ENCODE results near the gene ENAM.
A peak's percentile ranks its signal among the peaks of the same experiment; 100 is the strongest.
"Not testable (repeated sequence)": the region's sequence is repeated elsewhere in the genome, so short reads cannot be mapped to it uniquely, and the experiment has no call there.

Gene ENAM

DNA sequence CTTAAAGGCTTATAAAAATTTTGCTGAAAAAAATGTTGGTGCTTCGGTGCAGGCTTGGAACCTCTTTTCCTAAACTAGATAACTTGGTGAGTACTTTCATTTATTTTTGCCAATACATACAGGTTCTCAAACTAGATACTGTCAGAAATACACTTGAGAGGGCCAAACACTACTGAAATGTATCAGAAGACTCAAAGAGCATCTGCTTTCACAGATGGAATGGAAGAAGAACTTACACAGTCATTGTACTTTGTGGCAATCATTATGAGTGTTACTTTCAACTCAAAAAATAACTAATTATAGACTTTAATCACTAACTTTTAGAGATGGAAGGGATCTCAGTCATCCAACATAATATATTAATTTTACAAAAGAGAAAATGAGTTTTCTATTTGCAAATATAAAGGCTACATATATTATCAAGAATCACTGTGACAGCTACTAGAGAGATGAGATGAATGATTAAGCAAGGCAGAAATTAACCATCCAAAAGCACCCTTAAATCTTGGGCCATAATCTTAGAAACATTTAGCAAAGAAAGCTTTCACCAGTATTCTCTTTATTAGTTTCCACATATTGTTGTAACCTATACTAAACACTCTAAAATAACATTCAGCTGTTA lies 1.0 kb downstream of the ENAM start:
- TF ChIP-seq, protein P1, sequence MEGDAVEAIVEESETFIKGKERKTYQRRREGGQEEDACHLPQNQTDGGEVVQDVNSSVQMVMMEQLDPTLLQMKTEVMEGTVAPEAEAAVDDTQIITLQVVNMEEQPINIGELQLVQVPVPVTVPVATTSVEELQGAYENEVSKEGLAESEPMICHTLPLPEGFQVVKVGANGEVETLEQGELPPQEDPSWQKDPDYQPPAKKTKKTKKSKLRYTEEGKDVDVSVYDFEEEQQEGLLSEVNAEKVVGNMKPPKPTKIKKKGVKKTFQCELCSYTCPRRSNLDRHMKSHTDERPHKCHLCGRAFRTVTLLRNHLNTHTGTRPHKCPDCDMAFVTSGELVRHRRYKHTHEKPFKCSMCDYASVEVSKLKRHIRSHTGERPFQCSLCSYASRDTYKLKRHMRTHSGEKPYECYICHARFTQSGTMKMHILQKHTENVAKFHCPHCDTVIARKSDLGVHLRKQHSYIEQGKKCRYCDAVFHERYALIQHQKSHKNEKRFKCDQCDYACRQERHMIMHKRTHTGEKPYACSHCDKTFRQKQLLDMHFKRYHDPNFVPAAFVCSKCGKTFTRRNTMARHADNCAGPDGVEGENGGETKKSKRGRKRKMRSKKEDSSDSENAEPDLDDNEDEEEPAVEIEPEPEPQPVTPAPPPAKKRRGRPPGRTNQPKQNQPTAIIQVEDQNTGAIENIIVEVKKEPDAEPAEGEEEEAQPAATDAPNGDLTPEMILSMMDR (IDR thresholded peaks at IDR 0.05; ENCODE audit: insufficient read depth, missing control alignments) = no peak
- DNase-seq (ENCODE audit: insufficient read length, low spot score) (no peak), FAIRE-seq (no peak)

DNA sequence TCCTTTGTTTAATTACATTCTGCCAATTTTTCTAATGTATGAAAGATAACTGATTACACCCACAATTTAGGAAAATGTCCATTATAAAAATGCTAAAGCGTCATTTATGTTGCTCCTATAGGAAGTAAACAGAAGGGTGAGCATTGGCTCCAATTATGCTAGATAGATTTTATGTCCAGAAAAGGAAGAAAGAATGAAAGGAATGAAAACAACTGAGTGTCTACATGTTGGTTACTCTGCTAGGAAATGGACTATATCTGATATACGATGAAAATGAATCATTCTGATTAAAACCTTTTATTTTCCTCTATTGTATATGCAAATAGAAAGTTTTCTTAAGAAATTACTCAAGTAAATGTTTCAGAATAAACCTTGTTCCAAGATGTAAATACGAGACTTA lies 1.6 kb downstream of the ENAM start:
- FAIRE-seq = no peak
- no peak for DNase-seq (ENCODE audit: insufficient read length, low spot score)
- TF ChIP-seq, protein P1 (IDR thresholded peaks at IDR 0.05; ENCODE audit: insufficient read depth, missing control alignments) = no peak

DNA sequence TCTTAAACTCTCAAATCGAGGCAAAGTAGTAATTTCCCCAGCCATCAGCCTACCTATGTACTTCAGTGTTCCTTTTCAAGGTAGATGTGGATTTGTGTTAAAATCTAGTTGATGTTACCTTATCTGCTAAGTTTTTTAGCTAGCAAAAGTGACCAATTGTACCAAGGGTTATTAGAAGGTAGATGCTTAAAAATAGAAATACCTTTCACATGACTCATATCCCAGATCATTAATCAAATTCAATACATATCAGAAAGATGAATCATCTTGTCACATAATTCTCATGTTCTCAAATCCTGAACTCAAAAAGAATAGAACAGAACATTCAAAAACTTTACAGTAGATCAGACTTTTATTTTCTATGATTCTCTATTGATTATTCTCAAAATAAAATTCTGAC lies 3.5 kb downstream of the ENAM start:
- no peak for DNase-seq (ENCODE audit: insufficient read length, low spot score)
- TF ChIP-seq, protein P1 (IDR thresholded peaks at IDR 0.05; ENCODE audit: insufficient read depth, missing control alignments) = no peak
- no peak for FAIRE-seq

DNA sequence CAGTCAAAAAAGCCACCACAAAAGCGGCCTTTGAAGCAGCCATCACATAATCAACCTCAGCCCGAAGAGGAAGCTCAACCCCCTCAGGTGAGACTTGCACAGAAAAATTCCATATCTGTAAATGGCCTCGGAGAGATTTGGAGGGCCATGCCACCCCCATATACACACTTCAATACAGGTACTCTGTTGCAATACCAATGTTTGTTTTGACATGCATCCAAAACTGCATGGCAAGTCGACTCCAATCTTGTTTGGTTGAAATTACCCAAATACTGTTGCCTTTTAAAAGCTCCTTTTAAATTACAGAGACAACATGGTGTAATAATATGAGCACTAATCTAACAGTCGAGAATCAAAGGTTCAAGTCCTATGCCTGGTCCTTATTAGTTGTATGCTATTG lies 5.9 kb downstream of the ENAM start:
- FAIRE-seq (no peak), DNase-seq (ENCODE audit: insufficient read length, low spot score) (no peak)
- TF ChIP-seq, protein P1 (IDR thresholded peaks at IDR 0.05; ENCODE audit: insufficient read depth, missing control alignments) = no peak

DNA sequence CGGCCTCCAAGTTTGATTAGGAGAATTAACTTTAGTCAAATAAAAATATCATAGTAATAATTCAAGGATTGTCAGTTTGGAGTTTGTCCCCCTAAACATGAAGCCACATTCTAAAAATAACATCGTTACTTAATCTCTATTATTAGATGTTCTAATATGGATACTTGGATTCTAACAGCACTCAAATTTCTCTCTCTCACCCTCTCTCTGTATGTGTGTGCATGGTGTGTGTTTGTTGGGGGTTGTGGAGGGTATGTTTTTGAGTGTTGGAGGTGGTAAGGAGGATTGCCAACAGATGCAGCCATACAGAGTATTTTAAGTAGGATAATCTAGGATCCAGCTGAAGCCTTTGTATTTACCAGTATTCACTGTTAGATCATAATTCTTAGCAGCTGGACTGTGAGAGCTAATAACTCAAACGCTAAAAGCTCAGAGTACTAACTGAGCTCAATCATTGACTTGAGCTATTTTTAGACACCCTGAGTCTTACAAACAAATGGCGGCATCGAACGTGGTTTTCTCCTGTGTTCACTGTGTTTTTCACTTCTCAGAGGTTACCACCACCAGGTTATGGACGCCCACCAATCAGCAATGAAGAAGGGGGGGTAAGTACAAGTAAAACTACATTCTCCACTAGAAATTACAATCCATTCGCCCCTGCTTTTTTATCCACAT lies 8.8 kb downstream of the ENAM start:
- peak; percentile 21 for DNase-seq (ENCODE audit: insufficient read length, low spot score)
- TF ChIP-seq, protein P1 (IDR thresholded peaks at IDR 0.05; ENCODE audit: insufficient read depth, missing control alignments) = no peak
- peak; percentile 82 for FAIRE-seq

DNA sequence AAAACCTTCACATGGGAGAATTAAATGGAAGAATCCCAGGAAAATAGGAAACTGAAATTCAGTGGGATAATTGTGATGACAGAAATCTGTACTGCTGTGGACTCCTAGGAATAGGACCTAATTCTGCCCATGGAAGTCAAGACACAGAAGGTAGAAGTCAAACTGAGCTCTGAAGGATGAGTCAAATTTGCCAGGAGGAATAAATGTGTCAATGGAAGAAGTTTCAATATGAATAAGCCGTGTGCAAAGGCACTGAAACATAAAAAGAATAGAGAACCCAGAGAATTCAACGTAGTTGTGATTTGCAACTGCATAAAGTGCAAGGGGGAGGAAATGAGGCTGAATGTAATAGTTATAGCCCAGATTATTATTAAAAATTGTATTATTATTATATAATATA lies 11.6 kb downstream of the ENAM start:
- no peak for DNase-seq (ENCODE audit: insufficient read length, low spot score)
- TF ChIP-seq, protein P1 (IDR thresholded peaks at IDR 0.05; ENCODE audit: insufficient read depth, missing control alignments) = no peak
- no peak for FAIRE-seq

DNA sequence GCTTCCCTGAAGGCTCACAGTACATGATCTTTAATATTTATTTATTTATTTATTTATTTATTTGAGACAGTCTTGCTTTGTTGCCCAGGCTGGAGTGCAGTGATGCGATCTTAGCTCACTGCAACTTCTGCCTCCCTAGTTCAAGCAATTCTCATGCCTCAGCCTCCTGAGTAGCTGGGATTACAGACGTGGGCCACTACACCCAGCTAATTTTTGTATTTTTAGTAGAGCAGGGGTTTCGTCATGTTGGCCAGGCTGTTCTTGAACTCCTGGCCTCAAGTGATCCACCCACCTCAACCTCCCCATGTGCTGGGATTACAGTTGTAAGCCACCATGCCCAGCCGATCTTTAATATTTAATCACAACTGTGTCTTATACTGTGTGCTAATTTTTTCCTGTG lies 22.2 kb downstream of the ENAM start:
- DNase-seq (ENCODE audit: insufficient read length, low spot score); FAIRE-seq: not testable (repeated sequence)

Measured in D721Med (cell line).